ENCODE results near the gene OR7A5. TPM values are rescaled to one million over a fixed set of nuclear protein-coding genes. Genes with fewer than 3 reads are reported as not detected.
"Not testable (repeated sequence)": the region's sequence is repeated elsewhere in the genome, so short reads cannot be mapped to it uniquely, and the experiment has no call there.

The OR7A5 gene
- total RNA-seq, 2 experiments from 2014 or later = not detected

DNA sequence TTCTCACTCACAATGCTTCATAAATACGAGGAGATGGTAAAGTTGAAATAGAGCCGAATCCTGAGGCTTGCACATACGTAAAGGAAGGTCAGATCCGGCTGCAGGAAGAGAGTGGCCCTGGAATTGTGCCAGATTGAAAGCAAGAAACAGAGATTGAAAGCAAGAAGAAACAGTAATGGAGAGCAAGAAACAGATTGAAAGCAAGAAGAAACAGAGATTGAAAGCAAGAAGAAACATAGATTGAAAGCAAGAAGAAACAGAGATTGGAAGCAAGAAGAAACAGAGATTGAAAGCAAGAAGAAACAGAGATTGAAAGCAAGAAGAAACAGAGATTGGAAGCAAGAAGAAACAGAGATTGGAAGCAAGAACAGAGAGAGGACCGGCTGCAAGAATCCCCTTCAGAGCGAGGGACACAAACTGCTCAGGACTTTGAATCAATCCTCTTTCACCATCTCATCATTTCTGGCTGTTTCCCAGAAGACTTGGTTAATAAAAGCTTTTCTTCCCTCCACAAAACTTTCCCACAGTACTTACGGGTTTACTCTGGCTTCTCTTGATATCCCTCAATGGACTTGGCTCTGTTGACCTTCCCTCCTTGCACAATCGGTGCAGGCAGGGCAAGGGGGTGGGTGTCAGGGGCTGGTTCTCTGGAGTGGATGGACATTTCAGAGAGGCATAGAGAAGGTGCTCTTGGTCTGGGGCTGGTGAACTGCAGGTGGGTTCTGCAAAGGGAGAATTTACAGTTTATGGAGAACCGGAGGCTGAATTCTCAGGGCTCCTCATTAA lies 25.5 kb downstream of the OR7A5 start:
- peaks cover 10% of the 10 kb centered on the region for H3K27me3 Mint-ChIP-seq
- no peak for ATAC-seq
- no peak overlapping the region for H3K4me3 Mint-ChIP-seq
- H3K36me3 Mint-ChIP-seq = no peaks in the 10 kb centered on the region
- H3K4me1 Mint-ChIP-seq = no peaks in the 10 kb centered on the region
- DNase-seq = no peak
- H3K9me3 Mint-ChIP-seq (ENCODE audit: low read depth) = no peaks in the 10 kb centered on the region
- H3K27ac Mint-ChIP-seq = no peak overlapping the region
- CTCF ChIA-PET = no interaction called here

- CTCF ChIA-PET = no interaction called here
- H3K27ac Mint-ChIP-seq = no peak overlapping the region
- H3K4me1 Mint-ChIP-seq = no peaks in the 10 kb centered on the region
- H3K36me3 Mint-ChIP-seq = no peaks in the 10 kb centered on the region
- ATAC-seq = no peak
- H3K9me3 Mint-ChIP-seq (ENCODE audit: low read depth) = no peaks in the 10 kb centered on the region
- H3K4me3 Mint-ChIP-seq = no peak overlapping the region
- H3K27me3 Mint-ChIP-seq = peaks cover 10% of the 10 kb centered on the region
- DNase-seq = no peak
Measured at GRCh38 chr19:14804765-14805164, 30.2 kb downstream of the OR7A5 start.

DNA sequence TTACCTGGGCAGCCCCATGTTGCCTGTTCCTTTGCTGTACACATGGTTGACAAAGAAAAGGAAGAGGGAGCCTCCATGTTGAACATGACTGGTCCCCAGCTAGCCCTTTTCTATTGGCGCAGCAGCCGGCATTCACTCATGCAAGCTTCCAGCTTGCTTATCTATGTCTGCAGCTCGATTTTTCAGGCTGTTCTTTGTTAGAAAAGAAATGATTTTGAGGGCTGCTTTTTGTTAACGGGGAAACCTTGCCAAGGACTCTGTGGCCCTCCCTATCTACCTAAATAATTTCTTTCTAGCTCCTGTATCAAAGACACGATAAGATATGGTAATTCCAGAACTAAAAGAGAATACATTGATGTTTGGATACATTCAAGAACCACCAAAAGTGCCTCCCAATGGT lies 36.2 kb downstream of the OR7A5 start:
- no peaks in the 10 kb centered on the region for H3K9me3 Mint-ChIP-seq (ENCODE audit: low read depth)
- H3K4me1 Mint-ChIP-seq = peaks cover 3% of the 10 kb centered on the region
- no peak overlapping the region for H3K27ac Mint-ChIP-seq
- H3K27me3 Mint-ChIP-seq = peaks cover 3% of the 10 kb centered on the region
- no peak for DNase-seq
- no peak overlapping the region for H3K4me3 Mint-ChIP-seq
- H3K36me3 Mint-ChIP-seq = no peaks in the 10 kb centered on the region
- CTCF ChIA-PET = interaction anchor here (2.3 kb wide), 1 partner anchor 12 kb away, joined by 6 read pairs; no protein-coding TSS in a partner anchor
- ATAC-seq = no peak

DNA sequence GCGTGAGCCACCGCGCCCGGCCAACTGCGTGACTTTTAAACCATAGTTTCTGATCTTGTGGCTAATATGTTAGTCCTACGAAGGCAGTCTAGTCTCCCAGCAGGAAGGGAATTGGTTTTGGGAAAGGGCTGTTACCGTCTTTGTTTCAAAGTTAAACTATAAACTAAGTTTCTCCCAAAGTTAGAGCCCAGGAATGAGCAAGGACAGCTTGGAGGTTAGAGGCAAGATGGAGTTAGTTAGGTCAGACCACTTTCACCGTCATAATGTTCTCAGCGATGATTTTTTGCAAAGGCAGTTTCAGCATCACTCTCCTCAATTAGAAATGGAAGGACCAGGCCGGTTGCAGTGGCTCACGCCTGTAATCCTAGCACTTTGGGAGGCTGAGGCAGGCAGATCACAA lies 39.0 kb downstream of the OR7A5 start:
- no peaks in the 10 kb centered on the region for H3K36me3 Mint-ChIP-seq
- H3K9me3 Mint-ChIP-seq (ENCODE audit: low read depth) = no peaks in the 10 kb centered on the region
- peaks cover 14% of the 10 kb centered on the region for H3K27me3 Mint-ChIP-seq
- ATAC-seq (no peak), DNase-seq (no peak)
- CTCF ChIA-PET = interaction anchor here (0.8 kb wide), 1 partner anchor 10 kb away, joined by 3 read pairs; no protein-coding TSS in a partner anchor
- H3K4me1 Mint-ChIP-seq = peaks cover 3% of the 10 kb centered on the region
- H3K27ac Mint-ChIP-seq = no peak overlapping the region
- no peak overlapping the region for H3K4me3 Mint-ChIP-seq

DNA sequence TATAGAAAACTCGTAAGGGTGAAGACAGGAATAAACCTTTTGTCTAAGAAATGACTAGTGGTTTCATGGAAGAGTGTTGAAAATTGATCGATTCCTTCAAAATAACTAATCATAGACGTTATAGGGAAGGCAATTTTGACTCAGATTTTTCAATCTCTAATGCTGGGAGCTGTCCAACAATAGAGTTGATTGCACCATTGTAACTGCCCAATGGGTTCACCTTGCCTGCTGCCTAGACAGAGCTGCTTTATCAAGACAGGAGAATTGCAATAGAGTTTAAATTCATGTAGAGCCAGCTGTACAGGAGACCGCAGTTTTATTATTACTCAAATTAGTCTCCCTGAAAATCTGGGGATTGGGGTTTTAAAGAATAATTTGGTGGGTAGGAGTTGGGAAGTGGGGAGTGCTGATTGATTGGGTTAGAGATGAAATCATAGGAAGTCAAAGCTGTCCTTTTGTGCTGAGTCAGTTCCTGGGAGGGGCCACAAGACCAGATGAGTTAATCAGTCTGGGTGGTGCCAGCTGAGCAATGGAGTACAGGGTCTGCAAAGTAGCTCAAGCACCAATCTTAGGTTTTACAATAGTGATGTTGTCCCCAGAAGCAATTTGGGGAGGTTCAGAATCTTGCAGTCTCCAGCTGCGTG lies 39.8 kb downstream of the OR7A5 start:
- no peak for ATAC-seq
- Mint-ChIP-seq H3K4me1 (peaks cover 3% of the 10 kb centered on the region), H3K4me3 (no peak overlapping the region), H3K36me3 (no peaks in the 10 kb centered on the region), H3K27me3 (peaks cover 14% of the 10 kb centered on the region), H3K9me3 (ENCODE audit: low read depth) (no peaks in the 10 kb centered on the region), H3K27ac (no peak overlapping the region)
- CTCF ChIA-PET = interaction anchor here (0.8 kb wide), 1 partner anchor 9 kb away, joined by 3 read pairs; no protein-coding TSS in a partner anchor
- no peak for DNase-seq

DNA sequence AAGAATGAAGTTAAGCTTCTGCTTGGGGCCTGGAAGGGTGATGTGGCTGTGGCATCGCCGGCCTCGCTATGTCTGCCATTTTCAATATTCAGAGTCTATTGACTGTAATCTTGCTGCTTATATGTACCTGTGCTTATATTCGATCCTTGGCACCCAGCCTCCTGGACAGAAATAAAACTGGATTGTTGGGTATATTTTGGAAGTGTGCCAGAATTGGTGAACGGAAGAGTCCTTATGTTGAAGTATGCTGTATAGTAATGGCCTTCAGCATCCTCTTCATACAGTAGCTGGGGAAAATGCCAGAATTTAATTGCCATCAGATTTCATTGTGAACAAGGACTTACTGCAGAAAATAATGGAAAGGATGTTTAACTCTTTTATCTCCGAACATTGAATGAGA lies 42.7 kb downstream of the OR7A5 start:
- H3K4me1 Mint-ChIP-seq; H3K4me3 Mint-ChIP-seq; CTCF ChIA-PET; H3K36me3 Mint-ChIP-seq; ATAC-seq; H3K27ac Mint-ChIP-seq; DNase-seq; H3K9me3 Mint-ChIP-seq (ENCODE audit: low read depth): not testable (repeated sequence)
- H3K27me3 Mint-ChIP-seq = peaks cover 14% of the 10 kb centered on the region

DNA sequence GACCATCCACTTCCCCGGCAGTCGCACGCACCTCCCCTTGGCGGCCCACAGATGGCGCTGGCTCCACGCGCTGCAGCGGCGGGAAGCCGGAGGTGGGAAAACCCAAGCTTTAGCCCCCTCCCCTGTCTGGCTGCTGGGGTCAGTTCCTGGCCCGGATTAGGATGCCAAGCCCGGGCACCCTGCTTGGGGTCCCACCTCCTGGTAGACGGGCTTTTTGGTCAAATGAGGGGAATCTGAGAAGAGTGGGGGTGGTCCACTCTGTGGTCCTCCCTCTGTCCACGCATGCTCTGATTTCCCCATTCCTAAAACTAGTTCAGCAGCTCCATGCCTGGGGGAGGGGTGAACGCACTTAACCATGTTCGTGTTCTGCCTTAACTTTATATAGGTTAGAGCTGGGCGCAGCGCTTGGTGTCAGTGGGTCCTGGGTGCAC lies 48.5 kb downstream of the OR7A5 start:
- no peaks in the 10 kb centered on the region for H3K36me3 Mint-ChIP-seq
- CTCF ChIA-PET = interaction anchor here (0.7 to 1.4 kb wide), 10 partner anchors 9 to 448 kb away, joined by 3 to 6 read pairs (median 3); no protein-coding TSS in a partner anchor
- no peak overlapping the region for H3K27ac Mint-ChIP-seq
- ATAC-seq = no peak
- no peaks in the 10 kb centered on the region for H3K9me3 Mint-ChIP-seq (ENCODE audit: low read depth)
- no peak overlapping the region for H3K4me3 Mint-ChIP-seq
- peaks cover 15% of the 10 kb centered on the region for H3K4me1 Mint-ChIP-seq
- H3K27me3 Mint-ChIP-seq = peaks cover 14% of the 10 kb centered on the region
- DNase-seq = no peak

DNA sequence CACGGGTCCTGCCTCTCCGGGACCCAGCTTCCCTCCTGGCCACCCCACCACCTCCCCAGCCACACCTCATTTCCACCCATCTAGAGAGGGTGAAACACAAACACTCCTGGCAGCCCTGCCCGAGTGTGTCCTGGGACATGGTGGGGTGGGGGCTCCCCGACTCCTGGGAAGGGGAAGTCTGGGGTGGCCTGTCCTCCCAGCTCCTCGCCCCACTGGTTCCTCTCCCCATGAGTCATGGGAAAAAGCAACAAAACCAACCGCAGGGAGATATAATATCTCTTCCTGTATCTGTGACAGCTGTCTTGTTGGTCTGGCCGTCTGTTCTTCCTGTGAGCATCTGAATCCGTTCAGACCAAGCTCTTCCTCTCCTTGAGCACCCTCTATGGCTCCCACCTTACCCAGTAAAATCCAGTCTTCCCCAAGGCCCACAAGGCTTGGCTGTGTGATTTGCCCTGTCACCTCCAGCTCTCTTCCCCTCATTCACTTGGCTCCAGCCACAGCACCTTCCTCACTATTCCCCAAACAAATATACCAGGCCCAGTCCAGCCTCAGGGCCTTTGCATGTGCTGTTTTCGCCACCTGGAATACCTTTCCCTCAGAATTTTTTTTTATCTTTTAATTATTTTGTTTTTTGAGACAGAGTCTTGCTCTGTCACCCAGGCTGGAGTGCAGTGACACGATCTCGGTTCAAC lies 49.7 kb downstream of the OR7A5 start:
- Mint-ChIP-seq H3K4me1 (peaks cover 15% of the 10 kb centered on the region), H3K27me3 (peaks cover 11% of the 10 kb centered on the region)
- not testable (repeated sequence) for H3K36me3 Mint-ChIP-seq; H3K9me3 Mint-ChIP-seq (ENCODE audit: low read depth); H3K4me3 Mint-ChIP-seq; DNase-seq; ATAC-seq; H3K27ac Mint-ChIP-seq
- CTCF ChIA-PET = interaction anchor here (0.8 kb wide), 1 partner anchor 211 kb away, joined by 4 read pairs; no protein-coding TSS in a partner anchor

DNA sequence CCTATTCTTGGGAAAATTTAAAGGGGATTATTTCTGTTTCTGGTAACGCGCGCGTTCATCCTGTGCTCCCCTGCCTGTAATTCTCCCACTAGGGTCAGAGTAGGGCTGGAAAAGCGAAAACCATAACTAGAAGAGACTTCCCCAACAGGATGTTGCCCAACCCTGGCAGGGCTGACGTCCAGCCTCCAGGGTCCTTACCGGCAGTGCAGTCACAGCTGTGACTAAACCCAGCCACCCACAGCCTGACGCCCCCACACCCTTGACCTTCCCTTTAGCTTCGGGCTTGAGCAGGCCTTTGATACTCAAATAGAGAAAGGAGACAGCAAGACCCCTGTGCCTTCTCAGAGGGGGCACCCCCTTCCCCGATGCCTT lies 50.3 kb downstream of the OR7A5 start:
- CTCF ChIA-PET = interaction anchor here (0.8 kb wide), 1 partner anchor 211 kb away, joined by 4 read pairs; no protein-coding TSS in a partner anchor
- not testable (repeated sequence) for H3K4me3 Mint-ChIP-seq; ATAC-seq; H3K9me3 Mint-ChIP-seq (ENCODE audit: low read depth); H3K36me3 Mint-ChIP-seq; H3K27ac Mint-ChIP-seq; DNase-seq
- Mint-ChIP-seq H3K4me1 (peaks cover 15% of the 10 kb centered on the region), H3K27me3 (peaks cover 11% of the 10 kb centered on the region)

GRCh38 chr19:14783410-14783998 lies 51.5 kb downstream of the OR7A5 start:
- Mint-ChIP-seq H3K4me1 (peaks cover 15% of the 10 kb centered on the region), H3K27me3 (peaks cover 13% of the 10 kb centered on the region)
- DNase-seq; ATAC-seq; H3K27ac Mint-ChIP-seq; H3K9me3 Mint-ChIP-seq (ENCODE audit: low read depth); CTCF ChIA-PET; H3K36me3 Mint-ChIP-seq; H3K4me3 Mint-ChIP-seq: not testable (repeated sequence)

GRCh38 chr19:14782626-14783409 lies 52.2 kb downstream of the OR7A5 start:
- CTCF ChIA-PET = no interaction called here
- peaks cover 16% of the 10 kb centered on the region for H3K27me3 Mint-ChIP-seq
- H3K4me1 Mint-ChIP-seq = peaks cover 15% of the 10 kb centered on the region

DNA sequence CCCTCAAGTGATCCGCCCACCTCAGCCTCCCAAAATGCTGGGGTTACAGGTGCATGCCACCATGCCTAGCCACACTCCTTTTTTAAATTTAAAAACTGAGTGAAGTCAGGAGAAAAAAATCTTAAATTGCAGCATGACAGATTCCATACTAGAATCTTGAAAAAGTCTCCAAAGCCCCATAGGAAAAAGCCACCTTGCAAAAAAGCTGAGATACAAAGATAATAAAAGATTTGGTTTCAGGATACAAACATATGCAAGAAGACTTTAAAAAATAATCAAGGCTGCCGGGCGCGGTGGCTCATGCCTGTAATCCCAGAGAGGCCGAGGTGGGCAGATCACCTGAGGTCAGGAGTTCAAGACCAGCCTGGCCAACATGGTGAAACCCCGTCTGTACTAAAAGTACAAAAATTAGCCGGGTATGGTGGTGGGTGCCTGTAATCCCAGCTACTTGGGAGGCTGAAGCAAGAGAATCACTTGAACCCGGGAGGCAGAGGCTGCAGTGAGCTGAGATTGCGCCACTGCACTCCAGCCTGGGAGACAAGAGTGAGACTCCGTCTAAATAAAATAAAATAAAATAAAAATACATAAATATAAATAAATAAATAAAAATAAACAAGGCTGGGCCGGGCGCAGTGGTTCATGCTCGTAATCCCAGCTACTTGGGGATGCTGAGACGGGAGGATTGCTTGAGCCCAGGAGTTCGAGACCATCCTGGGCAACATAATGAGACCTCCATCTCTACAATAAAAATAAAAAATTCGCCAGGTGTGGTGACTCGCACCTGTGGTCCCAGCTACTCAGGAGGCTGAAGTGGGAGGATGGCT lies 53.1 kb downstream of the OR7A5 start:
- H3K36me3 Mint-ChIP-seq; H3K9me3 Mint-ChIP-seq (ENCODE audit: low read depth); DNase-seq; ATAC-seq; H3K4me3 Mint-ChIP-seq; CTCF ChIA-PET; H3K27ac Mint-ChIP-seq: not testable (repeated sequence)
- H3K27me3 Mint-ChIP-seq = peaks cover 22% of the 10 kb centered on the region
- H3K4me1 Mint-ChIP-seq = peaks cover 16% of the 10 kb centered on the region

More at GRCh38 chr19:14782626-14783409, 52.2 kb downstream of the OR7A5 start:
- Mint-ChIP-seq H3K4me3 (no peak overlapping the region), H3K9me3 (ENCODE audit: low read depth) (no peaks in the 10 kb centered on the region), H3K27ac (no peak overlapping the region), H3K36me3 (no peaks in the 10 kb centered on the region)
- DNase-seq = no peak
- no peak for ATAC-seq

Data from activated CD8-positive, alpha-beta memory T cell treated with anti-CD3 and anti-CD28 coated beads, Interleukin-2, amount 10 ng/mL, durations not matched to agents 7 days and 5 days (primary cell).